K562 (cell line): ENCODE measurements around the gene KYAT1. TPM values are rescaled to one million over a fixed set of nuclear protein-coding genes. Genes with fewer than 3 reads are reported as not detected.

Experiments
- CSDE1 ChIP-seq, 2 experiments: fragments of 450-650 bp; IDR thresholded peaks; 2 replicates each; pipeline ENCODE4 v1.6.1; 2016; ENCODE audit warnings: mild to moderate bottlenecking in 1 of 2
- FOXP4 ChIP-seq: sonication (generic); formaldehyde crosslinking; IDR thresholded peaks from 2 replicates; pipeline ENCODE4 v1.8.0; 2022; ENCODE audit warnings: mild to moderate bottlenecking, missing genetic modification reagents, borderline replicate concordance
- FUS ChIP-seq: fragments of 200-400 bp; formaldehyde crosslinking; optimal IDR thresholded peaks from 2 replicates; pipeline ENCODE3; 2017; ENCODE audit warnings: low read depth, low read length
- GATA2 ChIP-seq: sonication (generic); formaldehyde crosslinking; IDR thresholded peaks from 2 replicates; pipeline ENCODE4 v1.4.0; 2020; ENCODE audit warnings: mild to moderate bottlenecking, missing genetic modification reagents
- LARP7 ChIP-seq: fragments of 450-650 bp; IDR thresholded peaks from 2 replicates; pipeline ENCODE4 v1.6.1; 2016
- MITF ChIP-seq: IDR thresholded peaks from 2 replicates; pipeline ENCODE4 v1.6.1; 2014; ENCODE audit warnings: antibody characterized with exemption
- POLR2AphosphoS2 ChIP-seq: IDR thresholded peaks from 2 replicates; pipeline ENCODE4 v1.6.1; 2012; ENCODE audit warnings: low read length, improper control_type of control experiment
- RHOXF2B ChIP-seq: fragments of 250-450 bp; sonication (Bioruptor Pico); conservative IDR thresholded peaks from 2 replicates; pipeline ENCODE4 v1.5.1; 2021
- USF1 ChIP-seq: sonication (generic); formaldehyde crosslinking; IDR thresholded peaks from 2 replicates; pipeline ENCODE4 v1.9.0; 2022; ENCODE audit warnings: mild to moderate bottlenecking, missing genetic modification reagents
- ZBTB33 ChIP-seq: sonication (generic); formaldehyde crosslinking; IDR thresholded peaks from 2 replicates; pipeline ENCODE4 v1.8.1; 2023; ENCODE audit warnings: mild to moderate bottlenecking, missing genetic modification reagents
- ZNF239 ChIP-seq: fragments of 250-450 bp; sonication (Bioruptor Pico); IDR thresholded peaks from 2 replicates; pipeline ENCODE4 v1.4.0; 2020; ENCODE audit warnings: mild to moderate bottlenecking
- ZNF668 ChIP-seq: fragments of 250-450 bp; sonication (Bioruptor Pico); IDR thresholded peaks from 2 replicates; pipeline ENCODE4 v1.8.0; 2022; ENCODE audit warnings: mild to moderate bottlenecking, inconsistent platforms
- polyA plus RNA-seq, 8 experiments: library from polyadenylated mRNA; depleted of rRNA in 4 of 8; stranded (reverse) in 5 of 8; unstranded in 3 of 8; fragments of >200 nt; fragmentation: Nextera tagmentation in 2 of 8; fragmentation: Illumina TruSeq in 1 of 8; extraction: Ambion mirVana in 2 of 8; extraction: Trizol in 1 of 8; gene quantifications; 2 replicates each; pipeline versions ENCODE4 v1.2.1 to v1.2.3, GENCODE V29; 2011 to 2014; ENCODE audit warnings: inconsistent platforms in 1 of 8, missing spikeins in 1 of 8
- total RNA-seq, 7 experiments: library from RNA; depleted of rRNA in 6 of 7; stranded (reverse); fragments of >200 nt in 6 of 7; fragmentation: Illumina TruSeq in 2 of 7; extraction: Trizol in 2 of 7; gene quantifications; 2 replicates each; pipeline versions ENCODE4 v1.2.1 to v1.2.3, GENCODE V29; 2011 to 2021; ENCODE audit warnings: low replicate concordance in 1 of 7

Gene KYAT1
- total and polyA plus RNA-seq, 9 of the 15 experiments (the other 6 are each of a cell fraction or from before 2014, with no cell fraction given), result 6.4 to 16.8 (median 11.1) TPM

GRCh38 chr9:128820665-128821583 lies 60.8 kb downstream of the KYAT1 start (continued):
- no peak for TF ChIP-seq CSDE1 (IDR thresholded peaks at IDR 0.05)
- no peak for TF ChIP-seq USF1 (CRISPR knock-in tag)
- no peak for TF ChIP-seq GATA2 (CRISPR knock-in tag)
- no peak for TF ChIP-seq POLR2AphosphoS2
- TF ChIP-seq LARP7, result no peak
- no peak for TF ChIP-seq ZNF239 (CRISPR knock-in tag)
- TF ChIP-seq MITF, result no peak
- TF ChIP-seq ZBTB33 (CRISPR knock-in tag), result 0 out of 2 replicates have a peak, but pooled peaks have one; percentile 21
- no peak for TF ChIP-seq FOXP4
- TF ChIP-seq RHOXF2B (CRISPR knock-in tag), result no peak
- TF ChIP-seq ZNF668 (CRISPR knock-in tag), result no peak
- TF ChIP-seq FUS, result no peak
